Measurements from ENCODE around the gene ACOT11. TPM values are rescaled to one million over a fixed set of nuclear protein-coding genes. Genes with fewer than 3 reads are reported as not detected.
A peak's percentile ranks its signal among the peaks of the same experiment; 100 is the strongest.

ACOT11 gene
- total RNA-seq, 1 donor from 2014 or later, result 1.0 TPM

- DNase-seq, result no peak
Observed at GRCh38 chr1:54538538-54538937, 9.5 kb upstream of the ACOT11 start.

GRCh38 chr1:54540582-54541295 is 7.3 kb upstream of the ACOT11 start:
- DNase-seq, result no peak

GRCh38 chr1:54542120-54542961 is 5.7 kb upstream of the ACOT11 start:
- peak; percentile 43 for DNase-seq

GRCh38 chr1:54542962-54543539 is 5.0 kb upstream of the ACOT11 start:
- peak; percentile 12 for DNase-seq

GRCh38 chr1:54543729-54544496 is 4.1 kb upstream of the ACOT11 start:
- peak; percentile 39 for DNase-seq

GRCh38 chr1:54545916-54546635 is 2.0 kb upstream of the ACOT11 start:
- no peak for DNase-seq

- no peak for DNase-seq
Observed at GRCh38 chr1:54546651-54547401, 1.2 kb upstream of the ACOT11 start.

GRCh38 chr1:54548389-54549044 is 489 bp downstream of the ACOT11 start:
- no peak for DNase-seq

- DNase-seq, result no peak
Observed at GRCh38 chr1:54549181-54549924, 1.3 kb downstream of the ACOT11 start.

GRCh38 chr1:54551891-54552290 is 3.9 kb downstream of the ACOT11 start:
- no peak for DNase-seq

GRCh38 chr1:54553602-54554313 is 5.7 kb downstream of the ACOT11 start:
- no peak for DNase-seq

- DNase-seq, result no peak
Observed at GRCh38 chr1:54556110-54556509, 8.1 kb downstream of the ACOT11 start.

GRCh38 chr1:54557671-54558355 is 9.8 kb downstream of the ACOT11 start:
- no peak for DNase-seq

GRCh38 chr1:54558434-54559030 is 10.5 kb downstream of the ACOT11 start:
- DNase-seq, result no peak

- DNase-seq, result no peak
Observed at GRCh38 chr1:54559111-54559548, 11.1 kb downstream of the ACOT11 start.

- no peak for DNase-seq
Observed at GRCh38 chr1:54559771-54560231, 11.8 kb downstream of the ACOT11 start.

GRCh38 chr1:54564312-54565112 is 16.5 kb downstream of the ACOT11 start:
- DNase-seq, result no peak
